IMR-90 (cell line): ENCODE data around the gene MAP6. TPM values are rescaled to one million over a fixed set of nuclear protein-coding genes. Genes with fewer than 3 reads are reported as not detected.

ENCODE experiments used
- ATAC-seq: fragments of 200-7000 bp; cut with Tn5 transposase; 2 replicates; pipeline ENCODE4 v1.9.1; 2020; ENCODE audit warnings: low read depth, mild to moderate bottlenecking, moderate library complexity
- BruUV-seq: library from RNA; stranded (reverse); fragments of 400-500 nt; replicated peaks from 2 replicates; lab custom pipeline; 2021; lab: Mats Ljungman, UMichigan
- CTCF ChIA-PET: fragments of 300-600 bp; formaldehyde crosslinking; extraction: SDS; loops from one replicate; lab custom pipeline; 2021; ENCODE audit warnings: antibody characterized with exemption; lab: Yijun Ruan, JAX
- POLR2A ChIA-PET: fragments of 300-600 bp; sonication (Branson Sonifier 250); formaldehyde crosslinking; loops from one replicate; lab custom pipeline; 2022; ENCODE audit warnings: antibody characterized with exemption; ENCODE audit not compliant: unreplicated experiment; lab: Charles Lee
- DNase-seq: peaks from one replicate; pipeline ENCODE4 v3.0.0; 2013
- H2AFZ ChIP-seq: replicated peaks from 2 replicates; pipeline ENCODE3; 2013; ENCODE audit warnings: low read length, mild to moderate bottlenecking; ENCODE audit not compliant: poor library complexity
- H2AK5ac ChIP-seq: 2 replicates; pipeline ENCODE4 v1.6.1; 2013; ENCODE audit warnings: low read depth, low read length, inconsistent platforms
- H2AK9ac ChIP-seq: replicated peaks from 2 replicates; pipeline ENCODE3; 2013; ENCODE audit warnings: mild to moderate bottlenecking, low read depth, low read length, moderate library complexity; ENCODE audit not compliant: poor library complexity
- H2BK120ac ChIP-seq: 2 replicates; pipeline ENCODE4 v1.6.1; 2013; ENCODE audit warnings: low read depth, low read length, inconsistent platforms
- H2BK15ac ChIP-seq: 3 replicates; pipeline ENCODE4 v1.6.1; 2013; ENCODE audit warnings: low read depth, low read length, inconsistent platforms
- H2BK20ac ChIP-seq: 2 replicates; pipeline ENCODE4 v1.6.1; 2013; ENCODE audit warnings: low read depth, mild to moderate bottlenecking, inconsistent platforms, low read length, moderate library complexity
- H2BK5ac ChIP-seq: 2 replicates; pipeline ENCODE4 v1.6.1; 2013; ENCODE audit warnings: mild to moderate bottlenecking, low read depth, low read length, inconsistent platforms; ENCODE audit not compliant: poor library complexity, severe bottlenecking
- H3K14ac ChIP-seq: replicated peaks from 2 replicates; pipeline ENCODE4 v1.6.1; 2013; ENCODE audit warnings: low read depth, low read length, inconsistent platforms
- H3K18ac ChIP-seq: 2 replicates; pipeline ENCODE4 v1.6.1; 2013; ENCODE audit warnings: low read depth, low read length, control low read depth
- H3K23ac ChIP-seq: 2 replicates; pipeline ENCODE4 v1.6.1; 2013; ENCODE audit warnings: low read depth, low read length, inconsistent platforms
- H3K27ac ChIP-seq: 2 replicates; pipeline ENCODE4 v1.5.1; 2013; ENCODE audit warnings: mild to moderate bottlenecking, control low read depth, low read length; ENCODE audit not compliant: insufficient read depth
- H3K27me3 ChIP-seq: 2 replicates; pipeline ENCODE4 v1.6.1; 2013; ENCODE audit warnings: low read length; ENCODE audit not compliant: control insufficient read depth, insufficient read depth
- H3K36me3 ChIP-seq: 2 replicates; pipeline ENCODE4 v1.6.1; 2013; ENCODE audit warnings: low read length, mixed read lengths; ENCODE audit not compliant: control insufficient read depth, insufficient read depth
- H3K4ac ChIP-seq: 2 replicates; pipeline ENCODE4 v1.6.1; 2013; ENCODE audit warnings: low read depth, low read length, inconsistent platforms
- H3K4me1 ChIP-seq: 2 replicates; pipeline ENCODE4 v1.6.1; 2013; ENCODE audit warnings: low read length, mixed read lengths; ENCODE audit not compliant: control insufficient read depth, insufficient read depth
- H3K4me2 ChIP-seq: 2 replicates; pipeline ENCODE4 v1.6.1; 2013; ENCODE audit warnings: low read depth, mild to moderate bottlenecking, control low read depth, low read length, moderate library complexity
- H3K4me3 ChIP-seq: 2 replicates; pipeline ENCODE4 v1.5.1; 2013; ENCODE audit warnings: low read depth, mild to moderate bottlenecking, control low read depth, low read length, moderate library complexity; ENCODE audit not compliant: insufficient read depth
- H3K56ac ChIP-seq: 2 replicates; pipeline ENCODE4 v1.6.1; 2013; ENCODE audit warnings: low read length, inconsistent platforms; ENCODE audit not compliant: insufficient read depth; ENCODE audit errors: extremely low read depth
- H3K79me1 ChIP-seq, 2 experiments: 2 replicates each; pipeline ENCODE4 v1.6.1; 2013; ENCODE audit warnings: low read length in 2 of 2, inconsistent platforms in 1 of 2, low read depth in 1 of 2
- H3K9ac ChIP-seq: 2 replicates; pipeline ENCODE4 v1.6.1; 2013; ENCODE audit warnings: low read depth, low read length, control low read depth
- H3K9me1 ChIP-seq: 2 replicates; pipeline ENCODE4 v1.6.1; 2013; ENCODE audit warnings: low read length, inconsistent platforms; ENCODE audit not compliant: insufficient read depth
- H3K9me3 ChIP-seq: 2 replicates; pipeline ENCODE4 v1.6.1; 2013; ENCODE audit warnings: low read length; ENCODE audit not compliant: control insufficient read depth, insufficient read depth
- H4K20me1 ChIP-seq: 2 replicates; pipeline ENCODE4 v1.6.1; 2013; ENCODE audit warnings: low read length, inconsistent platforms; ENCODE audit not compliant: insufficient read depth
- H4K5ac ChIP-seq: 2 replicates; pipeline ENCODE4 v1.6.1; 2013; ENCODE audit warnings: mild to moderate bottlenecking, low read depth, low read length, control low read depth
- H4K8ac ChIP-seq, 2 experiments: 2 replicates each; pipeline ENCODE4 v1.6.1; 2013; ENCODE audit warnings: low read depth in 2 of 2, low read length in 2 of 2, control low read depth in 1 of 2, inconsistent platforms in 1 of 2
- H4K91ac ChIP-seq: 2 replicates; pipeline ENCODE4 v1.6.1; 2013; ENCODE audit warnings: low read depth, low read length, inconsistent platforms; ENCODE audit not compliant: insufficient read depth
- BHLHE40 ChIP-seq: fragments of 150-350 bp; IDR thresholded peaks from 2 replicates; pipeline ENCODE4 v1.6.1; 2016; ENCODE audit warnings: mild to moderate bottlenecking, low read depth, low read length
- CHD1 ChIP-seq: IDR thresholded peaks from 2 replicates; pipeline ENCODE4 v1.6.1; 2012; ENCODE audit warnings: low read depth, low read length, improper control_type of control experiment
- FOS ChIP-seq: fragments of 150-350 bp; IDR thresholded peaks from 2 replicates; pipeline ENCODE4 v1.6.1; 2016; ENCODE audit warnings: low read depth, low read length
- MXI1 ChIP-seq: IDR thresholded peaks from 2 replicates; pipeline ENCODE4 v1.6.1; 2012; ENCODE audit warnings: low read depth, mild to moderate bottlenecking, low read length, moderate library complexity, borderline replicate concordance
- POLR2A ChIP-seq: IDR thresholded peaks from 2 replicates; pipeline ENCODE4 v1.6.1; 2012; ENCODE audit warnings: mild to moderate bottlenecking, low read depth, low read length
- RAD21 ChIP-seq: IDR thresholded peaks from 2 replicates; pipeline ENCODE4 v1.6.1; 2012; ENCODE audit warnings: low read length, improper control_type of control experiment
- RCOR1 ChIP-seq: IDR thresholded peaks from 2 replicates; pipeline ENCODE4 v1.6.1; 2012; ENCODE audit warnings: mild to moderate bottlenecking, low read length, improper control_type of control experiment; ENCODE audit not compliant: insufficient replicate concordance
- RFX5 ChIP-seq: IDR thresholded peaks from 2 replicates; pipeline ENCODE4 v1.8.0; 2012; ENCODE audit warnings: low read depth, mild to moderate bottlenecking, low read length, moderate library complexity
- WGBS, 2 experiments: methylation state at CpG; one replicate each; pipeline versions ENCODE4 v1.1.5 to v1.1.7; 2013; ENCODE audit warnings: missing lambda C conversion rate in 2 of 2; ENCODE audit not compliant: insufficient read length in 1 of 2; ENCODE audit errors: extremely low coverage in 2 of 2; 5-methylcytosine and 5-hydroxymethylcytosine counted together
- dilution Hi-C: fragments of 300-500 bp; cut with HindIII; formaldehyde crosslinking; loops from one replicate; pipeline ENCODE4 v1.14.3; 2018; ENCODE audit warnings: low sequenced_read_pairs; ENCODE audit not compliant: unreplicated experiment
- in situ Hi-C: fragments of 300-500 bp; cut with MboI; formaldehyde crosslinking; loops from 3 replicates; pipeline ENCODE4 v1.14.3; 2019; ENCODE audit warnings: low sequenced_read_pairs, inconsistent platforms, mixed read lengths
- intact Hi-C: fragments of 100-400 bp; cut with micrococcal nuclease; formaldehyde crosslinking; loops from 2 replicates; pipeline ENCODE4 v1.10.0; 2022
- polyA plus RNA-seq, 3 experiments: library from polyadenylated mRNA; depleted of rRNA; stranded (reverse); fragments of >200 nt; gene quantifications; 2 replicates each; pipeline ENCODE4 v1.2.3, GENCODE V29; 2012; ENCODE audit warnings: low replicate concordance in 1 of 3
- total RNA-seq: library from RNA; depleted of rRNA; stranded (reverse); fragments of >200 nt; gene quantifications from 2 replicates; pipeline ENCODE4 v1.2.3, GENCODE V29; 2012
- TF ChIP-seq, protein P1 (sequence below): fragments of 150-350 bp; IDR thresholded peaks from 2 replicates; pipeline ENCODE4 v1.6.1; 2016; ENCODE audit warnings: low read depth, mild to moderate bottlenecking, low read length, moderate library complexity, borderline replicate concordance
- TF ChIP-seq, protein P2 (sequence below): fragments of 150-350 bp; IDR thresholded peaks from 2 replicates; pipeline ENCODE4 v1.6.1; 2017; ENCODE audit warnings: mild to moderate bottlenecking, antibody characterized with exemption, low read length, low read depth
- TF ChIP-seq, protein P3 (sequence below): conservative IDR thresholded peaks from 2 replicates; pipeline ENCODE4 v1.5.1; 2012; ENCODE audit warnings: mild to moderate bottlenecking, low read depth, low read length, improper control_type of control experiment

The MAP6 gene
- total and polyA plus RNA-seq, 2 of the 4 experiments (the other 2 are of a cell fraction): 3.0 to 3.4 TPM

DNA sequence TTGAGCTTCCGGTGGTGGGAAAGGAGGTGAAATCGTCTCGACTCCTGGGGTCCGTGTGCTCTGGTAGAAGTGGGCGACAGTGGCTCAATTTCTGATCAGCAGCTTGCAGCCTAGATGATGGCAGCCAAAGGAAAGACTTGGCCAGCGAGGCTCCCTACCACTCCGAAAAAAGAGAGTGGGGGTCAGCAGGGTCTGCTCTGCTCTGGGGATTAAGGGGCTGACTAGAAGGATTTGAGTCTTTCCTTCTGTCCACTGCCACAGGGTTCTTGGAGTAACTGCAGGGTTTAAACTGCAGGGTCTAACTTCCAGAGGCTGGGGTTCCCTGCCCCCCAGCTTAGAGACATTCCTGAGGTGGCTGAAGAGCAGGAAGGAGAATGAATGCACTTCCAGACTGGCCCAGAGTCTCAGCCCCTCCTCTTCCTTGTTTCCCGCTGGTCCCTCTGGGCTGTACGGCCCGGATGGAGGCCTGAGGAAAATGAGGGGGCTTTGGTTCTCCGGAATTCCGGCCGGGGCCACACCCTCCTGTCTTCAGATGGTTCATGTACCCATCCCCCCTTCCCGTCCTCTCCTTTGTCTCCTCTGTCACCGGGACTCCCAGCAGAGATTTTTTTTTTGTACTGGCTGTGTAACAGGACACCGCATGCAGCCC lies 105.9 kb downstream of the MAP6 start:
- ChIA-PET CTCF (interaction anchor here (0.5 to 0.9 kb wide), 3 partner anchors 9 to 70 kb away, joined by 3 to 9 read pairs (median 3); no protein-coding TSS in a partner anchor), POLR2A (interaction anchor here (0.5 to 2.3 kb wide), 4 partner anchors 9 to 766 kb away, joined by 3 to 18 read pairs (median 6); no protein-coding TSS in a partner anchor)
- Histone ChIP-seq H3K79me1 (peaks cover 7 to 58% of the 10 kb centered on the region in 2 experiments; a peak in 3 of 4 replicates), H2BK5ac (peak overlapping the region; percentile 76), H2BK20ac (no peak overlapping the region), H4K8ac (peak overlapping the region; percentile 94 to 96), H3K27ac (peak overlapping the region; percentile 96), H3K23ac (peak overlapping the region; percentile 93), H3K14ac (peak overlapping the region; percentile 92), H3K27me3 (no peaks in the 10 kb centered on the region), H3K4me1 (peaks cover 44% of the 10 kb centered on the region), H4K5ac (peak overlapping the region; percentile 76), H3K9ac (peak overlapping the region; percentile 95), H3K36me3 (peaks cover 33% of the 10 kb centered on the region), H3K56ac (peak overlapping the region; percentile 98), H3K4me3 (peak overlapping the region; percentile 61), H3K18ac (peak overlapping the region; percentile 91), H3K4me2 (peak overlapping the region; percentile 93), H3K9me1 (peaks cover 14% of the 10 kb centered on the region), H2AK9ac (peak overlapping the region; percentile 97), H2AK5ac (peak overlapping the region; percentile 82), H2BK15ac (peak overlapping the region; percentile 63; the same call in 1 of the 3 replicates), H3K4ac (peak overlapping the region; percentile 99), H2BK120ac (peak overlapping the region; percentile 31), H3K9me3 (no peaks in the 10 kb centered on the region), H4K91ac (peak overlapping the region; percentile 91), H2AFZ (peak overlapping the region; percentile 39), H4K20me1 (peaks cover 58% of the 10 kb centered on the region)
- intact Hi-C loops: loop anchor here (2.0 kb wide), 1 partner anchor 36 kb away; no protein-coding TSS in a partner anchor
- TF ChIP-seq, protein P1, sequence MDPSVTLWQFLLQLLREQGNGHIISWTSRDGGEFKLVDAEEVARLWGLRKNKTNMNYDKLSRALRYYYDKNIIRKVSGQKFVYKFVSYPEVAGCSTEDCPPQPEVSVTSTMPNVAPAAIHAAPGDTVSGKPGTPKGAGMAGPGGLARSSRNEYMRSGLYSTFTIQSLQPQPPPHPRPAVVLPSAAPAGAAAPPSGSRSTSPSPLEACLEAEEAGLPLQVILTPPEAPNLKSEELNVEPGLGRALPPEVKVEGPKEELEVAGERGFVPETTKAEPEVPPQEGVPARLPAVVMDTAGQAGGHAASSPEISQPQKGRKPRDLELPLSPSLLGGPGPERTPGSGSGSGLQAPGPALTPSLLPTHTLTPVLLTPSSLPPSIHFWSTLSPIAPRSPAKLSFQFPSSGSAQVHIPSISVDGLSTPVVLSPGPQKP: no peak
- no peak for TF ChIP-seq RCOR1
- TF ChIP-seq, protein P2, sequence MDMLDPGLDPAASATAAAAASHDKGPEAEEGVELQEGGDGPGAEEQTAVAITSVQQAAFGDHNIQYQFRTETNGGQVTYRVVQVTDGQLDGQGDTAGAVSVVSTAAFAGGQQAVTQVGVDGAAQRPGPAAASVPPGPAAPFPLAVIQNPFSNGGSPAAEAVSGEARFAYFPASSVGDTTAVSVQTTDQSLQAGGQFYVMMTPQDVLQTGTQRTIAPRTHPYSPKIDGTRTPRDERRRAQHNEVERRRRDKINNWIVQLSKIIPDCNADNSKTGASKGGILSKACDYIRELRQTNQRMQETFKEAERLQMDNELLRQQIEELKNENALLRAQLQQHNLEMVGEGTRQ: no peak
- no peak; the same call in 1 of the 2 replicates for TF ChIP-seq CHD1
- TF ChIP-seq, protein P3, sequence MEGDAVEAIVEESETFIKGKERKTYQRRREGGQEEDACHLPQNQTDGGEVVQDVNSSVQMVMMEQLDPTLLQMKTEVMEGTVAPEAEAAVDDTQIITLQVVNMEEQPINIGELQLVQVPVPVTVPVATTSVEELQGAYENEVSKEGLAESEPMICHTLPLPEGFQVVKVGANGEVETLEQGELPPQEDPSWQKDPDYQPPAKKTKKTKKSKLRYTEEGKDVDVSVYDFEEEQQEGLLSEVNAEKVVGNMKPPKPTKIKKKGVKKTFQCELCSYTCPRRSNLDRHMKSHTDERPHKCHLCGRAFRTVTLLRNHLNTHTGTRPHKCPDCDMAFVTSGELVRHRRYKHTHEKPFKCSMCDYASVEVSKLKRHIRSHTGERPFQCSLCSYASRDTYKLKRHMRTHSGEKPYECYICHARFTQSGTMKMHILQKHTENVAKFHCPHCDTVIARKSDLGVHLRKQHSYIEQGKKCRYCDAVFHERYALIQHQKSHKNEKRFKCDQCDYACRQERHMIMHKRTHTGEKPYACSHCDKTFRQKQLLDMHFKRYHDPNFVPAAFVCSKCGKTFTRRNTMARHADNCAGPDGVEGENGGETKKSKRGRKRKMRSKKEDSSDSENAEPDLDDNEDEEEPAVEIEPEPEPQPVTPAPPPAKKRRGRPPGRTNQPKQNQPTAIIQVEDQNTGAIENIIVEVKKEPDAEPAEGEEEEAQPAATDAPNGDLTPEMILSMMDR: no peak
- no peak for TF ChIP-seq RAD21
- no peak for TF ChIP-seq FOS
- no peak for TF ChIP-seq BHLHE40
- TF ChIP-seq RFX5: no peak
- no peak for TF ChIP-seq MXI1
- TF ChIP-seq POLR2A: no peak; the same call in 1 of the 2 replicates
- BruUV-seq: TSS peak; percentile 19
- ATAC-seq (peak; percentile 5), DNase-seq (peak; percentile 56)
- dilution Hi-C loops: no loop called here
- in situ Hi-C loops: no loop called here
- no CpG with 5 or more reads among the region's 16 CpGs for WGBS, 2 experiments
